OCI-LY3 (cell line): ENCODE results near the gene HMGN3.

Experiments
- H2AFZ ChIP-seq: fragments of 200-600, 300-600 bp; shearing (Covaris generic); 2 replicates; pipeline ENCODE4 v1.6.0; 2014; ENCODE audit warnings: antibody characterized with exemption, low read depth, low read length
- H3K27ac ChIP-seq: fragments of 200-600, 300-600 bp; sonication (generic); 2 replicates; pipeline ENCODE4 v1.5.1; 2014; ENCODE audit warnings: mild to moderate bottlenecking, low read length, moderate library complexity, mixed read lengths
- H3K27me3 ChIP-seq: fragments of 200-600, 300-600 bp; sonication (generic); 2 replicates; pipeline ENCODE4 v1.6.1; 2014; ENCODE audit warnings: low read depth, low read length, mixed read lengths
- H3K36me3 ChIP-seq: fragments of 200-600, 300-600 bp; sonication (generic); replicated peaks from 2 replicates; pipeline ENCODE3; 2014; ENCODE audit warnings: low read depth, low read length, mixed read lengths
- H3K4me1 ChIP-seq: fragments of 300-600, 200-600 bp; sonication (generic); 2 replicates; pipeline ENCODE4 v1.6.1; 2014; ENCODE audit warnings: low read length, mixed read lengths
- H3K4me2 ChIP-seq: fragments of 200-600, 300-600 bp; sonication (generic); 2 replicates; pipeline ENCODE4 v1.6.1; 2014; ENCODE audit warnings: low read length, mixed read lengths
- H3K4me3 ChIP-seq: fragments of 300-600, 200-600 bp; sonication (generic); 2 replicates; pipeline ENCODE4 v1.5.1; 2014; ENCODE audit warnings: antibody characterized with exemption, mild to moderate bottlenecking, low read length, moderate library complexity
- H3K79me2 ChIP-seq: fragments of 300-600, 200-600 bp; shearing (Covaris generic); 2 replicates; pipeline ENCODE4 v1.6.1; 2014; ENCODE audit warnings: mild to moderate bottlenecking, low read length, mixed read lengths
- H3K9ac ChIP-seq: fragments of 300-600, 200-600 bp; shearing (Covaris generic); 2 replicates; pipeline ENCODE4 v1.6.0; 2014; ENCODE audit warnings: mild to moderate bottlenecking, low read length, moderate library complexity
- H3K9me3 ChIP-seq: fragments of 200-600, 300-600 bp; shearing (Covaris generic); 2 replicates; pipeline ENCODE4 v1.6.1; 2014; ENCODE audit warnings: low read length, mixed read lengths; ENCODE audit not compliant: insufficient read depth
- H4K20me1 ChIP-seq: fragments of 200-600, 300-600 bp; sonication (generic); 2 replicates; pipeline ENCODE4 v1.6.1; 2016; ENCODE audit warnings: low read length, mixed read lengths; ENCODE audit not compliant: insufficient read depth
- CTCF ChIP-seq: fragments of 200-600, 300-600 bp; sonication (generic); IDR thresholded peaks from 2 replicates; pipeline ENCODE4 v1.5.1; 2014; ENCODE audit warnings: antibody characterized with exemption, low read length, low read depth
- EZH2phosphoT487 ChIP-seq: fragments of 200-600 bp; shearing (Covaris generic); IDR thresholded peaks from 2 replicates; pipeline ENCODE4 v1.6.1; 2018; ENCODE audit warnings: antibody characterized with exemption, mixed run types, low read depth

The HMGN3 gene

GRCh38 chr6:79170431-79170830 is 64.1 kb downstream of the HMGN3 start:
- Histone ChIP-seq H4K20me1 (no peaks in the 10 kb centered on the region), H3K9me3 (no peaks in the 10 kb centered on the region)

GRCh38 chr6:79168695-79168980 is 65.8 kb downstream of the HMGN3 start:
- Histone ChIP-seq H3K27me3 (no peaks in the 10 kb centered on the region), H3K9me3 (no peaks in the 10 kb centered on the region), H3K4me2 (no peak overlapping the region), H2AFZ (no peak overlapping the region), H3K4me1 (no peaks in the 10 kb centered on the region), H3K79me2 (no peaks in the 10 kb centered on the region), H3K27ac (no peak overlapping the region), H3K4me3 (no peak overlapping the region), H4K20me1 (no peaks in the 10 kb centered on the region), H3K9ac (no peak overlapping the region), H3K36me3 (no peaks in the 10 kb centered on the region)
- no peak for TF ChIP-seq EZH2phosphoT487
- TF ChIP-seq CTCF = no peak

More at GRCh38 chr6:79170431-79170830, 64.1 kb downstream of the HMGN3 start:
- Histone ChIP-seq H3K36me3 (no peaks in the 10 kb centered on the region), H3K4me2 (no peak overlapping the region), H3K27ac (no peak overlapping the region), H3K79me2 (no peaks in the 10 kb centered on the region), H2AFZ (no peak overlapping the region), H3K4me3 (no peak overlapping the region), H3K4me1 (no peaks in the 10 kb centered on the region), H3K9ac (no peak overlapping the region), H3K27me3 (no peaks in the 10 kb centered on the region)
- TF ChIP-seq CTCF = no peak
- no peak for TF ChIP-seq EZH2phosphoT487

GRCh38 chr6:79167931-79168694 is 66.4 kb downstream of the HMGN3 start:
- Histone ChIP-seq H3K36me3 (no peaks in the 10 kb centered on the region), H4K20me1 (no peaks in the 10 kb centered on the region), H3K79me2 (no peaks in the 10 kb centered on the region), H3K4me2 (no peak overlapping the region), H3K4me1 (no peaks in the 10 kb centered on the region), H3K4me3 (no peak overlapping the region), H3K9me3 (no peaks in the 10 kb centered on the region), H3K9ac (no peak overlapping the region), H3K27ac (no peak overlapping the region), H2AFZ (no peak overlapping the region), H3K27me3 (no peaks in the 10 kb centered on the region)
- no peak for TF ChIP-seq EZH2phosphoT487
- TF ChIP-seq CTCF = no peak

- Histone ChIP-seq H2AFZ (no peak overlapping the region), H3K4me2 (no peak overlapping the region), H3K79me2 (no peaks in the 10 kb centered on the region), H3K36me3 (no peaks in the 10 kb centered on the region), H3K4me3 (no peak overlapping the region), H3K9ac (no peak overlapping the region), H3K4me1 (no peaks in the 10 kb centered on the region), H3K9me3 (no peaks in the 10 kb centered on the region), H3K27me3 (no peaks in the 10 kb centered on the region), H3K27ac (no peak overlapping the region), H4K20me1 (no peaks in the 10 kb centered on the region)
- TF ChIP-seq EZH2phosphoT487 = no peak
- TF ChIP-seq CTCF = no peak
These were observed 74.6 kb downstream of the HMGN3 start for GRCh38 chr6:79159846-79160245.
